Ovary (tissue), 3 donors: Measurements from ENCODE around the gene ZNF346.

Source experiments
- EP300 ChIP-seq: sonication (generic); formaldehyde crosslinking; IDR thresholded peaks from one replicate; pipeline ENCODE4 v1.6.1; 2017; ENCODE audit warnings: antibody characterized with exemption
- TF ChIP-seq, protein P1 (sequence below), 3 donors: fragments of 450-650 bp in 2 of 3; fragments of 200-600 bp in 1 of 3; IDR thresholded peaks; one replicate each; pipeline versions ENCODE4 v1.5.1 to v1.8.0; 2016 to 2022; ENCODE audit warnings: antibody characterized with exemption in 3 of 3, mild to moderate bottlenecking in 1 of 3
- donor health status: DM: no; HTN: no; CAD: no.

DNA sequence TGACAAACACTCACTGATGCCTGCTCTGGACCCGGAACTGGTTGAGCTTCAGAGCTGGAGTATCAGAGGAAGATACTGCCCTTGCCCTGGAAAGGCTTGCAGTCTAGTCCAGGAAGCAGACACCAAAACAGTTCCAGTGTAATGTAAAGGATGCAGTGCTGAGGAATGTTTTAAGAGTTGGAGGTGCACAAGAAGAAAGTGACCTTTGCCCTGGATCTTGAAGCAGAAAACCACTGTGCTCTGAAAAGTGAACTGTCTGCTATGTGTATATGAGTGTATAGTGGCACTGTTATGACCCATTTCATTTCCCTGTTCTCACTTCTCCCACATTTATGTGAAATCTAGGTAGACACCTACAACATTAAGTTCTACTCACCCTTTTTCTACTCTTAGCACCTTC is 2.1 kb downstream of the ZNF346 start:
- TF ChIP-seq, protein P1, sequence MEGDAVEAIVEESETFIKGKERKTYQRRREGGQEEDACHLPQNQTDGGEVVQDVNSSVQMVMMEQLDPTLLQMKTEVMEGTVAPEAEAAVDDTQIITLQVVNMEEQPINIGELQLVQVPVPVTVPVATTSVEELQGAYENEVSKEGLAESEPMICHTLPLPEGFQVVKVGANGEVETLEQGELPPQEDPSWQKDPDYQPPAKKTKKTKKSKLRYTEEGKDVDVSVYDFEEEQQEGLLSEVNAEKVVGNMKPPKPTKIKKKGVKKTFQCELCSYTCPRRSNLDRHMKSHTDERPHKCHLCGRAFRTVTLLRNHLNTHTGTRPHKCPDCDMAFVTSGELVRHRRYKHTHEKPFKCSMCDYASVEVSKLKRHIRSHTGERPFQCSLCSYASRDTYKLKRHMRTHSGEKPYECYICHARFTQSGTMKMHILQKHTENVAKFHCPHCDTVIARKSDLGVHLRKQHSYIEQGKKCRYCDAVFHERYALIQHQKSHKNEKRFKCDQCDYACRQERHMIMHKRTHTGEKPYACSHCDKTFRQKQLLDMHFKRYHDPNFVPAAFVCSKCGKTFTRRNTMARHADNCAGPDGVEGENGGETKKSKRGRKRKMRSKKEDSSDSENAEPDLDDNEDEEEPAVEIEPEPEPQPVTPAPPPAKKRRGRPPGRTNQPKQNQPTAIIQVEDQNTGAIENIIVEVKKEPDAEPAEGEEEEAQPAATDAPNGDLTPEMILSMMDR (IDR thresholded peaks at IDR 0.05): no peak
- TF ChIP-seq EP300: no peak
